Measurements from ENCODE around the gene ADH1C. TPM values are rescaled to one million over a fixed set of nuclear protein-coding genes. Genes with fewer than 3 reads are reported as not detected.

ADH1C gene
- total RNA-seq, 4 donors from 2014 or later: 0.75 to 12.6 (median 8.4) TPM

DNA sequence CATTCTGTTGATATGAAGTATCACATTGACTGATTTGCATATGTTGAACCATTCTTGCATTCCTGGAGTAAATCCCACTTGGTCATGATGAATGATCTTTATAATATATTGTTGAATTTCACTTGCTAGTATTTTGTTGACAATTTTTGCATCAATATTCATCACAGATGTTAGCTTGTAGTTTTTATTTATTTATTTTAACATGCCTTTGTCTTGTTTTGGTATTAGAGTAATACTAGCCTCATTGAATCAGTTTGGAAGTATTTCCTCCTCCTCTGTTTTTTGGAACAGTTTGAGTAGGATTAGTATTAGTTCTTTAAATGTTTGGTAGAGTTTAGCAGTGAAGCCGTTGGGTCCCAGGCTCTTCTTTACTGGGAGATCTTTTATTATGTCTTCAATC, 13.9 kb upstream of the ADH1C start:
- DNase-seq: no peak
- peaks cover 0 to 7% (median 0%) of the 10 kb centered on the region in 3 donors for H3K4me1 ChIP-seq
- intact Hi-C loops (cut with DNase I): no loop called here
- no peaks in the 10 kb centered on the region for H3K9me3 ChIP-seq
- no peaks in the 10 kb centered on the region for H3K27me3 ChIP-seq
- WGBS, 2 donors: 70 to 85% methylated on average over 1 of the region's 1 CpG
- no peak overlapping the region for H3K4me3 ChIP-seq
- H3K27ac ChIP-seq: no peak overlapping the region
- TF ChIP-seq, protein P1, sequence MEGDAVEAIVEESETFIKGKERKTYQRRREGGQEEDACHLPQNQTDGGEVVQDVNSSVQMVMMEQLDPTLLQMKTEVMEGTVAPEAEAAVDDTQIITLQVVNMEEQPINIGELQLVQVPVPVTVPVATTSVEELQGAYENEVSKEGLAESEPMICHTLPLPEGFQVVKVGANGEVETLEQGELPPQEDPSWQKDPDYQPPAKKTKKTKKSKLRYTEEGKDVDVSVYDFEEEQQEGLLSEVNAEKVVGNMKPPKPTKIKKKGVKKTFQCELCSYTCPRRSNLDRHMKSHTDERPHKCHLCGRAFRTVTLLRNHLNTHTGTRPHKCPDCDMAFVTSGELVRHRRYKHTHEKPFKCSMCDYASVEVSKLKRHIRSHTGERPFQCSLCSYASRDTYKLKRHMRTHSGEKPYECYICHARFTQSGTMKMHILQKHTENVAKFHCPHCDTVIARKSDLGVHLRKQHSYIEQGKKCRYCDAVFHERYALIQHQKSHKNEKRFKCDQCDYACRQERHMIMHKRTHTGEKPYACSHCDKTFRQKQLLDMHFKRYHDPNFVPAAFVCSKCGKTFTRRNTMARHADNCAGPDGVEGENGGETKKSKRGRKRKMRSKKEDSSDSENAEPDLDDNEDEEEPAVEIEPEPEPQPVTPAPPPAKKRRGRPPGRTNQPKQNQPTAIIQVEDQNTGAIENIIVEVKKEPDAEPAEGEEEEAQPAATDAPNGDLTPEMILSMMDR (IDR thresholded peaks at IDR 0.05): no peak
- TF ChIP-seq POLR2A (IDR thresholded peaks at IDR 0.05): no peak
- no peaks in the 10 kb centered on the region for H3K36me3 ChIP-seq

DNA sequence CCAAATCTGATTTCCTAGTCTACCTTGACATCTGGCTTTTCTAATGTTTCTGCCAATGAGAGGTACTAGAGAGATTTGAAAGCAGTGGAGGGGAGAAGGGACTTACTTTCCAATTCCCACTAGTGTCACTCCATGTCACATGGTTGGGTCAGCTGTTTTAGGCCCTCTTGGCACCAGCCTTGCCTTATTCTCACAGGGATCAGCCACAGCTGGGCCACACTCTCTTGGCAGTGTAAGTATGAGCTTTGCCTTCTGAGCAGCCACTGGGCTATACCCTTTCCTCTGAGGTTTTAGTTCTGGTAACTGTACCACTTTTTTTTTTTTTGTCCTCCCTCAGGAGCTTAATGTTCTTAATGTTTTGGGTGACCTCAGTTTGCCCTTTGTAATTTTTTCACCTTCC, 10.2 kb upstream of the ADH1C start:
- Histone ChIP-seq H3K36me3 (no peaks in the 10 kb centered on the region), H3K4me1 (peaks cover 0 to 7% (median 0%) of the 10 kb centered on the region in 3 donors), H3K27me3 (no peaks in the 10 kb centered on the region), H3K4me3 (no peak overlapping the region), H3K27ac (no peak overlapping the region), H3K9me3 (no peaks in the 10 kb centered on the region)
- DNase-seq: no peak
- intact Hi-C loops (cut with DNase I): no loop called here
- TF ChIP-seq POLR2A (IDR thresholded peaks at IDR 0.05): no peak
- TF ChIP-seq, protein P1 (IDR thresholded peaks at IDR 0.05): no peak

DNA sequence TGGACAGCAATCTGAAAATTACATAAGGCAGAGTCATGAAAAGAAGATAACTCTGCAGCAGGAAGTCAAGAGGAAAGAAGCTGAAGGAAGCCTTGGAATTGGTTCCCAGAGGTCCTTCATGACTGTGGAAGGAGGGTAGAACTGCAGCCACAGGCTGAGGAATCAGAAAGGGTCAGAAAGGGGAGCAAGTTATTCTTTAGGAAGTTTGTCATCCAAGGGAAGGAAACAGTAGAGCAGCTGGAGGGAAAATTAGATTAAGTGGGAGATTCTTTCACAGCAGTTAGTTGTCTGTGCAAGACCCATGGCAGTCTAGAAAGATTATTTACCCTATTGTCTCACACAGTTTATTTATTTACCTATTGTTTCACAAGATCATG, 9.3 kb upstream of the ADH1C start:
- DNase-seq: no peak
- H3K27me3 ChIP-seq: no peaks in the 10 kb centered on the region
- no peaks in the 10 kb centered on the region for H3K36me3 ChIP-seq
- H3K4me3 ChIP-seq: no peak overlapping the region
- H3K27ac ChIP-seq: no peak overlapping the region
- intact Hi-C loops (cut with DNase I): no loop called here
- no peaks in the 10 kb centered on the region for H3K9me3 ChIP-seq
- H3K4me1 ChIP-seq: peaks cover 0 to 7% (median 0%) of the 10 kb centered on the region in 3 donors
- TF ChIP-seq, protein P1 (IDR thresholded peaks at IDR 0.05): no peak
- TF ChIP-seq POLR2A (IDR thresholded peaks at IDR 0.05): no peak

DNA sequence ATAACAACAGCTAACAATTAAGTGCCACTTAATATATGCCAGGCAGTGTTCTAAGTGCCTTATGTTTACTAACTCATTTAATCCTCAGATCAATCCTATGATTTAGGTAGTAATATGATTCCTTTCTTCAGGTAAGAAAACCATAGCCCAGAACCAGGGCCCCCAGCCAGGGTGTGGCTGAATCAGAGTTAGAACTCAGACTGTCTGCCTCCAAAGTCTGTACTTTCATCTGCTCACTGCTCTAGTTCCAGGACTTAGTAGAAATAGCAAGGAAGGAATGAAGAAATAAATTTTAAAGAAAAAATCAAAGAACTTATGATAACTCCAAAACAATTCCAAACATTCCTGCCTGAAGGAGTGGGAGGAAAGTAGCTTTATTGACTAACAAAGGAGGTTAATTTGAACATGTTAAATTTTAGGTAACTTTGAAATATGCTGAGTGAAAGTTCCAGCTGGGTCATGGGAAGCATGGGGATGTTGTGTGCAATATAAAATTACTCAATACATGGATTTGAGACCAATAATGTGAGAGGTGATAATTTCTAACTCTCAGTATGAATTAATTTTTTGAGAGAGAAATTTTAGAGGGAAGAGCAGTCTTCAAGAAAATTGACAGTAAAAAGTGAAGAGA, 8.8 kb upstream of the ADH1C start:
- H3K4me3 ChIP-seq: no peak overlapping the region
- intact Hi-C loops (cut with DNase I): no loop called here
- H3K27ac ChIP-seq: peak overlapping the region in 2 of 4 donors; percentile 6 to 46
- peaks cover 0 to 7% (median 0%) of the 10 kb centered on the region in 3 donors for H3K4me1 ChIP-seq
- no peaks in the 10 kb centered on the region for H3K36me3 ChIP-seq
- no peaks in the 10 kb centered on the region for H3K9me3 ChIP-seq
- no peaks in the 10 kb centered on the region for H3K27me3 ChIP-seq
- DNase-seq: no peak
- TF ChIP-seq, protein P1 (IDR thresholded peaks at IDR 0.05): no peak
- no peak for TF ChIP-seq POLR2A (IDR thresholded peaks at IDR 0.05)

DNA sequence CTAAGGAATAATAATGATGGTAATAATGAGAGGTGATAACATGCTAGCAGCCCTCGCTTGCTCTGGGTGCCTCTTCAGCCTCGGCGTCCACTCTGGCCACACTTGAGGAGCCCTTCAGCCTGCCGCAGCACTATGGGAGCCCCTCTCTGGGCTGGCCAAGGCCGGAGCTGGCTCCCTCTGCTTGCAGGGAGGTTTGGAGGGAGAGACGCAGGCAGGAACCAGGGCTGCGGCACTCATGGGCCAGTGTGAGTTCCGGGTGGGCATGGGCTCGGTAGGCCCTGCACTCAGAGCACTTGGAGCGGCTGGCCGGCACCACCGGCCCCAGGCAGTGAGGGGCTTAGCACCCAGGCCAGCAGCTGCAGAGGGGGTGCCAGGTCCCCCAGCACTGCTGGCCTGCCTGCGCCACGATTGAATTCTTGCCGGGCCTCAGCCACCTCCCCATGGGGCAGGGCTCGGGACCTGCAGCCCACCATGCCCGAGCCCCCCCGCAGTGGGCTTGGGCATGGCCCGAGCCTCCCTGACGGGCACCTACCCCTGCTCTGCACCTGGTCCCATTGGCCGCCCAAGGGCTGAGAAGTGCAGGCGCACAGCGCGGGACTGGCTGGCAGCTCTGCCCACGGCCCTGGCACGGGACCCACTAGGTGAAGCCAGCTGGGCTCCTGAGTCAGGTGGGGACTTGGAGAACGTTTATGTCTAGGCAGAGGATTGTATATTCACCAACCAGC, 7.1 kb upstream of the ADH1C start:
- WGBS, 2 donors: 50 to 52% methylated on average over 1 to 3 of the region's 27 CpGs
- Histone ChIP-seq H3K4me1 (peaks cover 0 to 7% (median 0%) of the 10 kb centered on the region in 3 donors), H3K4me3 (no peak overlapping the region), H3K27ac (no peak overlapping the region), H3K9me3 (no peaks in the 10 kb centered on the region), H3K36me3 (no peaks in the 10 kb centered on the region), H3K27me3 (no peaks in the 10 kb centered on the region)
- intact Hi-C loops (cut with DNase I): no loop called here
- DNase-seq: no peak
- TF ChIP-seq, protein P1 (IDR thresholded peaks at IDR 0.05): no peak
- TF ChIP-seq POLR2A (IDR thresholded peaks at IDR 0.05): no peak
